GM23248 (cell line): Measurements from ENCODE around the gene RUNX1.

Experiments used
- EZH2 ChIP-seq: fragments of 200-600 bp; sonication (generic); IDR thresholded peaks from 2 replicates; pipeline ENCODE4 v1.6.1; 2018; ENCODE audit warnings: antibody characterized with exemption, mild to moderate bottlenecking; ENCODE audit not compliant: insufficient read depth, poor library complexity, severe bottlenecking
- EZH2phosphoT487 ChIP-seq: fragments of 200-600 bp; sonication (generic); IDR thresholded peaks from 2 replicates; pipeline ENCODE4 v1.6.1; 2018; ENCODE audit warnings: antibody characterized with exemption, moderate library complexity, mild to moderate bottlenecking, low read depth; ENCODE audit not compliant: insufficient read depth

- TF ChIP-seq EZH2phosphoT487 (no peak), EZH2 (no peak)
These were observed 74.7 kb downstream of the RUNX1 start for GRCh38 chr21:34974162-34974981.
